Subcutaneous adipose tissue (tissue), 4 donors: ENCODE measurements around the gene REL. TPM values are rescaled to one million over a fixed set of nuclear protein-coding genes. Genes with fewer than 3 reads are reported as not detected.

Experiments used
- CTCF ChIP-seq: fragments of 450-650 bp; IDR thresholded peaks from one replicate; pipeline ENCODE4 v1.5.1; 2016; ENCODE audit warnings: low read depth, mild to moderate bottlenecking, control low read depth, antibody characterized with exemption, moderate library complexity
- total RNA-seq, 4 donors: library from RNA; depleted of rRNA; stranded (reverse); fragments of >200 nt; gene quantifications; one replicate each; pipeline ENCODE4 v1.1.0, GENCODE V29; 2016

The REL gene
- 10 to 100 TPM; 16.8 to 43.2 (median 23.9) TPM for total RNA-seq

DNA sequence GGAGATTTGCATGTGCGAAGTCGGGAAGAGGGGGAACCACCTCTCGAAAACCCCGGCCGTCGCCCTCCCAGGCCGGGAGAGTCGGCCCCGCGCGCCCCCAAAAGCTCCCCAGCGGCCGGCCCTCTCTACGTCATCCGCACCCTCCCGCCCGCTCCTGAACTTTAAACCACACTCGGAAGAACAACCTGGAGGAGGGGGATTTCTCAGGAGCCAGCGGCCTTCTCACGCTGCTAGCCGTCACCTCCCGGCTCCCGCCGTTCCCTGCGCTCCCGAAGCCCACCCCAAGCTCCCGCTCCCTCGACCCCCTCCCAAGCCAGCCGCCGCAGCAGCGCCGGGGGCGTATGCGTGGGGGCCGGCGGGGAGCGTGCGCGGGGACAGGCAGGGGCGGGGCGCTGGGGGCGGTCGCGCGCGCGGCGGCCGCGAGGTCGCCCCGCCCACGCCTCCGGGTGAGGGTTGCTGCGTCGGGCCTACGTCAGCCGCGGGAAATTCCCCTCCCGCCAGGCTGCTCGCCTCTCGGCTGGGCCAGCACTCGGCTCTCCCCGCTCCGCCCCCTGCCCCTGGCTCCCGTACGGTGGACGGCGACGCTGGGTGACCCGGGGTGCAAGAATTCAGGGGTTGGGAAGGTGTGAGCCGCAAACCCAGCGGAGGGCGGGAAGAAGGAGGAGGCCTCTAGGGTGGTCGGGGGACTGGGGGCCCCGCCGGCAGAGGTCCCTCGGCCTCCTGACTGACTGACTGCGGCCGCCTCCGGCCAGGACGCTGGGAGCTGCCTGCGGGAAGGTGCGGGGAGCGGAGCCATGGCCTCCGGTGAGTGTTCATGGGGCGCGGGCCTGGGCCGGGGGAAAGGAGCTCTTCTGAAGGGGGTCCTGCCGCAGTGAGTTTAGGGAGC lies at the start of gene REL:
TSS of gene REL (plus strand) at position 528 of the 886 bp plus-strand sequence. CDS start at position 795, 267 bp downstream.
- no peak for TF ChIP-seq CTCF

- no peak for TF ChIP-seq CTCF
These were observed 49.5 kb upstream of the REL start for GRCh38 chr2:60831921-60832320.

GRCh38 chr2:60832621-60833020 lies 48.8 kb upstream of the REL start:
- no peak for TF ChIP-seq CTCF

GRCh38 chr2:60834270-60834717 lies 47.1 kb upstream of the REL start:
- no peak for TF ChIP-seq CTCF

GRCh38 chr2:60836491-60836890 lies 44.9 kb upstream of the REL start:
- TF ChIP-seq CTCF, result no peak

DNA sequence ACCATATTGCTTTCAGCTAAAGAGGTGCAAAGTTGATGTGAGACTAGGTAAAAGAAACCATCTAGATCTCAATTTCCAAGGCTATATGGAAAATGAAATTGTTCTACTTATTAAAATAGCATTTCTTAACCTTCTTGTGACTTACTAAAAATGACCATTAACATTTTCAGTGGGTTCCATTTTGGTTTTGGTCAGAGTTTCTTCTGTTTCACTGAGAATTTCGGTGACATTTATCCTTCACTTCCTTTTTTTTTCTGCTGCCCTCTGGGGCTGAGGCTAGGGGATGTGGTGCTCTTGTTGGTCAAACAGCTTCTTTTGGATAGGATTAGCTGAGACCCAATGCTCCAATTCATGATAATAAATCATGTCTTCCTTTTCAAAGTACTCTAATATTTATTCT lies 44.3 kb upstream of the REL start:
- no peak for TF ChIP-seq CTCF

DNA sequence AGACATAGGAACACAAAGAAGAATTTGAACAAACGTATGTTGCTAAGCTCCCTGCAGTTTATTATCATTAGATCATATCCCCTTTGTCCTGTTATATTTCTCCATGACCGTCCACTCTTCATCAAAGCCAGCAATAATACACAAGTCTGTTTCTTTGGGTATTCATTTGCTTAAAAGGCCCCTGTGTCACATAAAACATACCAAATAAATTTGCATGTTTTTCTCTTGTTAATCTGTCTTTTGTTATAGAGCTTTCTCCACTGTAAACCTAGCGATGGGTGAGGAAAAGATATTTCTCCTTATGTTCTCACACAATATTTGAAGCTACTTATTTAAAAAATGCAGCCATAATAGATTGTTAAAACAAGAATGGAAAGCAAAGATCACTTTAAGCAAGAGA lies 42.9 kb upstream of the REL start:
- TF ChIP-seq CTCF, result no peak
